ENCODE measurements around the gene HAO1.

DNA sequence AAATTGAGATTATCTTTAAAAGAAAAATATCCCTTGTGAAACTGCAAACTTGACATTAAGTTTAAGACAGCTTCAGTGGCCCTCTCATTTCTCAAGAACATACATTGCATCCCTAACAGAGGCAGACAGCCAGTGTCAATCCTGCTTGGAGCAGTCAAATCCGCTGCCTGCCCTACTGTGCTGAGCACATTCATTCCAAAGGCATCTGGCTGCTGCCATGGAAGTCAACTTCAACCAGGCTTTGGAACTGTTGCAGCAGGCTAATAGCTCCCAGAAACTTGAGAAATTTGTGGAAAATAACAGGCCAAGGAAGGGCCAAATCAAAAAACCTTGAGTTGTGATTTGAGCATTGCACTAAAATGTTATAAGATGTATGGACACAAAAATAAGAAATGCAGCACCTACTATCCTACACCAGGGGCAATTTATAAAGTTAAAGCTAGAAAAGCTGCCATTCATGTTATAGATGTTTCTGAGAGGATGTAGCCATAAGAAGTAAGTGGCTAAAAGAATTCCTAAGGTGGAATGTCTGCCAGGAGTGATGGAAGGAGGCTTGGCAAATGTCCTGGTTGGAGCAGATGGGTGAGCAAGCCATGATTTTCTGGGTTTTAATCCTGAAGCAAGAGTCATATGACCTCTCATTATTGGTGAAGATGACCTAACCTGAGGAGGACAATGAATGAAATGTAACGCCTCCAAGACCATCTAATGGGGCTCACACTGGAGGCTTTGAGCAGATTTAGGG, 31.4 kb upstream of the HAO1 start:
- TF ChIP-seq, protein P1, sequence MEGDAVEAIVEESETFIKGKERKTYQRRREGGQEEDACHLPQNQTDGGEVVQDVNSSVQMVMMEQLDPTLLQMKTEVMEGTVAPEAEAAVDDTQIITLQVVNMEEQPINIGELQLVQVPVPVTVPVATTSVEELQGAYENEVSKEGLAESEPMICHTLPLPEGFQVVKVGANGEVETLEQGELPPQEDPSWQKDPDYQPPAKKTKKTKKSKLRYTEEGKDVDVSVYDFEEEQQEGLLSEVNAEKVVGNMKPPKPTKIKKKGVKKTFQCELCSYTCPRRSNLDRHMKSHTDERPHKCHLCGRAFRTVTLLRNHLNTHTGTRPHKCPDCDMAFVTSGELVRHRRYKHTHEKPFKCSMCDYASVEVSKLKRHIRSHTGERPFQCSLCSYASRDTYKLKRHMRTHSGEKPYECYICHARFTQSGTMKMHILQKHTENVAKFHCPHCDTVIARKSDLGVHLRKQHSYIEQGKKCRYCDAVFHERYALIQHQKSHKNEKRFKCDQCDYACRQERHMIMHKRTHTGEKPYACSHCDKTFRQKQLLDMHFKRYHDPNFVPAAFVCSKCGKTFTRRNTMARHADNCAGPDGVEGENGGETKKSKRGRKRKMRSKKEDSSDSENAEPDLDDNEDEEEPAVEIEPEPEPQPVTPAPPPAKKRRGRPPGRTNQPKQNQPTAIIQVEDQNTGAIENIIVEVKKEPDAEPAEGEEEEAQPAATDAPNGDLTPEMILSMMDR (IDR thresholded peaks at IDR 0.05 in 8 of 11, conservative IDR thresholded peaks at IDR 0.05 in 3 of 11) = no peak
- TF ChIP-seq POLR2AphosphoS5 (IDR thresholded peaks at IDR 0.05) = no peak
